CD4-positive, alpha-beta T cell (primary cell): ENCODE results near the gene ERN1. TPM values are rescaled to one million over a fixed set of nuclear protein-coding genes. Genes with fewer than 3 reads are reported as not detected.
A peak's percentile ranks its signal among the peaks of the same experiment; 100 is the strongest.

Source experiments
- ATAC-seq: fragments of 200-7000 bp; cut with Tn5 transposase; one replicate; pipeline ENCODE4 v1.10.0; 2022; ENCODE audit warnings: mild to moderate bottlenecking; ENCODE audit not compliant: poor library complexity
- CTCF ChIA-PET: fragments of 350-600 bp; sonication (Branson Sonifier 250); formaldehyde crosslinking; loops from one replicate; lab custom pipeline; 2021; ENCODE audit warnings: antibody characterized with exemption, inconsistent platforms; lab: Charles Lee
- POLR2A ChIA-PET: fragments of 350-600 bp; sonication (Branson Sonifier 250); formaldehyde crosslinking; loops from one replicate; lab custom pipeline; 2021; ENCODE audit warnings: antibody characterized with exemption, inconsistent platforms; lab: Charles Lee
- DNase-seq, 14 experiments: peaks; one replicate each; pipeline ENCODE4 v3.0.0-alpha.2; 2013 to 2020; ENCODE audit warnings: mixed read lengths in 2 of 14
- H3K27ac ChIP-seq, 2 donors: one replicate each; pipeline versions ENCODE4 v1.5.1 to v1.7.0; 2013; ENCODE audit warnings: low read length in 2 of 2, low read depth in 1 of 2, mild to moderate bottlenecking in 1 of 2
- H3K27me3 ChIP-seq, 2 experiments: 1 replicate in 1 of 2; 2 replicates in 1 of 2; pipeline versions ENCODE4 v1.6.1 to v1.7.0; 2013; ENCODE audit warnings: low read length in 2 of 2, control low read depth in 1 of 2, mild to moderate bottlenecking in 1 of 2, moderate library complexity in 1 of 2; ENCODE audit not compliant: insufficient read depth in 2 of 2, control insufficient read depth in 1 of 2
- H3K36me3 ChIP-seq: one replicate; pipeline ENCODE4 v1.6.1; 2013; ENCODE audit warnings: low read length, control low read depth; ENCODE audit not compliant: insufficient read depth
- H3K4me1 ChIP-seq: one replicate; pipeline ENCODE4 v1.6.1; 2013; ENCODE audit warnings: low read length, control low read depth; ENCODE audit not compliant: insufficient read depth
- H3K4me3 ChIP-seq: one replicate; pipeline ENCODE4 v1.5.1; 2013; ENCODE audit warnings: mild to moderate bottlenecking, low read length, moderate library complexity
- H3K9me3 ChIP-seq, 2 experiments: 1 replicate in 1 of 2; 2 replicates in 1 of 2; pipeline versions ENCODE4 v1.6.1 to v1.7.0; 2013; ENCODE audit warnings: low read length in 2 of 2, mild to moderate bottlenecking in 2 of 2, control low read depth in 1 of 2, moderate library complexity in 1 of 2; ENCODE audit not compliant: control insufficient read depth in 1 of 2, insufficient read depth in 1 of 2
- H3K27ac Mint-ChIP-seq: one replicate; pipeline ENCODE4 v1.8.0; 2020; ENCODE audit warnings: mixed read lengths
- H3K27me3 Mint-ChIP-seq: one replicate; pipeline ENCODE4 v1.8.0; 2021; ENCODE audit warnings: mixed read lengths
- H3K36me3 Mint-ChIP-seq: one replicate; pipeline ENCODE4 v1.8.0; 2021; ENCODE audit warnings: low read depth, mixed read lengths
- H3K4me1 Mint-ChIP-seq: one replicate; pipeline ENCODE4 v1.8.0; 2021; ENCODE audit warnings: low read depth, mixed read lengths
- H3K4me3 Mint-ChIP-seq: one replicate; pipeline ENCODE4 v1.8.0; 2020; ENCODE audit warnings: mild to moderate bottlenecking, mixed read lengths
- H3K9me3 Mint-ChIP-seq: one replicate; pipeline ENCODE4 v1.8.0; 2020; ENCODE audit warnings: mixed read lengths
- CTCF ChIP-seq: fragments of 200-600 bp; IDR thresholded peaks from one replicate; pipeline ENCODE4 v1.8.0; 2022; ENCODE audit warnings: antibody characterized with exemption, mild to moderate bottlenecking
- intact Hi-C, 2 experiments: fragments of 100-400 bp; cut with DNase I in 1 of 2; cut with micrococcal nuclease in 1 of 2; formaldehyde crosslinking; loops; one replicate each; pipeline versions ENCODE4 v1.15.1 to v1.9.0; 2023 to 2025; cut with DNase I, micrococcal nuclease
- total RNA-seq, 174 experiments: library from RNA in 2 of 174; stranded (reverse) in 2 of 174; gene quantifications; one replicate each; pipeline ENCODE4 v1.2.3 and lab custom pipeline; 2021 to 2026

ERN1 gene
- total RNA-seq, 2 experiments from 2014 or later, result 62.7 to 67.8 TPM

DNA sequence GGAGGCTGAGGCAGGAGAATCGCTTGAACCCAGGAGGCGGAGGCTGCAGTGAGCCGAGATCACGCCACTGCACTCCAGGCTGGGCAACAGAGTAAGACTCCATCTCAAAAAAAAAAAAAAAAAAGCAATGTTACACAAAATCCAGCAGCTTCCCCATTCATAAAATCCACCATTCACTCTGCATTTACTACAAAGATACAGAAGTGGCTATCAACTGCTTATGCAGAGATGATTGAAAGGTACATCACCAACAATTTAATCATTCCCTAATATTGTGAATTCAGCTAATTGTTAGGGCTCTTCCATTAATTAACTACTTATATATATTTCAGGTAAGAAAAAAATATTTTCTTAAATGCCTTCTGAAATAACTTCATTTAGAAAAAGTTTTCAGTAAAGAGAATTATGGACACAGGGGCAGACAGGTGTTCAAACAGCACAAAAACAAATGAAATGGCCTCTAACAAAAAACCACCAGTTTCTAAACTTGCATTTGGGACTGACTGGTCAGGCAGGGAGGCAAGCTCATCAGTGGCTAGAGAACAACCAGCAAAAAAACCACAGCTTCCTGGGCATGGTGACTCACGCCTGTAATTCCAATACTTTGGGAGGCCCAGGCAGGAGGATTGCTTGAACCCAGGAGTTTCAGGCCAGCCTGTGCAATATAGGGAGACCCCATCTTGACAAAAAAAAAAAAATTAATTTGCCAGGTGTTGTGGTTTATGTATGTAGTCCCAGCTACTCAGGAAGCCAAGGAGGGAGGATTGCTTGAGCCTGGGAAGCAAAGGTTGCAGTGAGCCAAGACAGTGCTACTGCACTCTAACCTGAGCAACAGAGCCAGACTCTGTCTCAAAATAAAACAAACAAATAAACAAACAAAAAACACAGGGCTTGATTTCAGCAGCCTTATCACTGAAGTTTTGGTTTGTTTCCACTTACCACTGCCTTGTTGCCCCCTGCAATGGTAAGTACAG is 26.3 kb downstream of the ERN1 start:
- POLR2A ChIA-PET, result interaction anchor here (0.6 to 1.2 kb wide), 5 partner anchors 14 to 895 kb away, joined by 3 to 4 read pairs (median 3); no protein-coding TSS in a partner anchor
- intact Hi-C loops, result loop anchor here in 1 of 2 experiments (2.0 kb wide), 1 partner anchor 27 kb away; the partner anchor contains the start of gene ERN1
- CTCF ChIA-PET, result interaction anchor here (0.7 to 1.0 kb wide), 2 partner anchors 21 to 30 kb away, joined by 3 read pairs; no protein-coding TSS in a partner anchor
- peaks cover 19% of the 10 kb centered on the region for H3K36me3 ChIP-seq
- peaks cover 60% of the 10 kb centered on the region for H3K4me1 ChIP-seq
- Mint-ChIP-seq H3K4me3 (peak overlapping the region; percentile 30), H3K27me3 (no peaks in the 10 kb centered on the region), H3K4me1 (peaks cover 72% of the 10 kb centered on the region), H3K27ac (no peak overlapping the region), H3K36me3 (peaks cover 19% of the 10 kb centered on the region), H3K9me3 (no peaks in the 10 kb centered on the region)
- H3K27ac ChIP-seq, result no peak overlapping the region
- TF ChIP-seq CTCF, result no peak
- H3K4me3 ChIP-seq, result no peak overlapping the region
- ATAC-seq, result no peak
- H3K9me3 ChIP-seq, result no peaks in the 10 kb centered on the region
- peak in 1 of 14 experiments; percentile 37 for DNase-seq
- no peaks in the 10 kb centered on the region for H3K27me3 ChIP-seq

GRCh38 chr17:64102627-64103390 is 27.1 kb downstream of the ERN1 start:
- no peak overlapping the region for H3K27ac ChIP-seq
- TF ChIP-seq CTCF, result no peak
- POLR2A ChIA-PET, result interaction anchor here (1.2 kb wide), 1 partner anchor 18 kb away, joined by 4 read pairs; no protein-coding TSS in a partner anchor
- peaks cover 54% of the 10 kb centered on the region for H3K4me1 ChIP-seq
- no peak overlapping the region for H3K4me3 ChIP-seq
- H3K4me3 Mint-ChIP-seq, result no peak overlapping the region
- H3K36me3 ChIP-seq, result peaks cover 23% of the 10 kb centered on the region
- peak overlapping the region; percentile 66 for H3K27ac Mint-ChIP-seq
- no peak for ATAC-seq
- H3K27me3 ChIP-seq, result no peaks in the 10 kb centered on the region
- CTCF ChIA-PET, result no interaction called here
- no peaks in the 10 kb centered on the region for H3K27me3 Mint-ChIP-seq
- peaks cover 72% of the 10 kb centered on the region for H3K4me1 Mint-ChIP-seq
- H3K36me3 Mint-ChIP-seq, result peaks cover 27% of the 10 kb centered on the region
- DNase-seq, result no peak
- H3K9me3 ChIP-seq, result no peaks in the 10 kb centered on the region
- intact Hi-C loops, result loop anchor here in 1 of 2 experiments (2.0 kb wide), 1 partner anchor 28 kb away; the partner anchor contains the start of gene ERN1
- no peaks in the 10 kb centered on the region for H3K9me3 Mint-ChIP-seq

DNA sequence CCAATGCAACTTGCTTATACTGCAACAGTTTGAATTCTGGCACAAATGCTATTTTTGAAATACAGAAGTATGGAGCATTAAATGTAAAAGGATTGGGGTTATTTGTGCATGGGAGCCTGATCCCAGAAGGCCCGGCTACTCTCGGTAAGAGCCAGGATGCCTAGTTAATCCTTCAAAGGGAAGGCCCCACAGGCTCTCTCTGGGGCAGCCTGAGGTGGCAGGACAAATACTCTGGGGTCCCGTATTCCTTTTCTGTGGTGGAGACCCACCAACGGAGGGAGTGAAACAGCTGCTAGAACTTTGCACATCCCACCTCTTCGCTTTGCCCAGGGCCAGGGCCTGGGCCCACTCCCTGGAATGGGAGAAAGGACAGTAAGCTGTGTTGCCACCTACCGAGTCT is 30.4 kb downstream of the ERN1 start:
- intact Hi-C loops, result no loop called here
- H3K27ac ChIP-seq, result no peak overlapping the region
- DNase-seq (no peak), ATAC-seq (no peak)
- H3K4me1 ChIP-seq, result peaks cover 40% of the 10 kb centered on the region
- H3K9me3 ChIP-seq, result no peaks in the 10 kb centered on the region
- H3K4me3 ChIP-seq, result no peak overlapping the region
- CTCF ChIA-PET, result no interaction called here
- POLR2A ChIA-PET, result no interaction called here
- Mint-ChIP-seq H3K27ac (peak overlapping the region; percentile 27), H3K9me3 (no peaks in the 10 kb centered on the region), H3K36me3 (peaks cover 51% of the 10 kb centered on the region), H3K4me1 (peaks cover 80% of the 10 kb centered on the region), H3K4me3 (no peak overlapping the region), H3K27me3 (no peaks in the 10 kb centered on the region)
- no peak for TF ChIP-seq CTCF
- H3K36me3 ChIP-seq, result peaks cover 53% of the 10 kb centered on the region
- H3K27me3 ChIP-seq, result no peaks in the 10 kb centered on the region
